HG03280 (cell line): ENCODE results near the gene HNRNPCL1.
"Not testable (repeated sequence)": the region's sequence is repeated elsewhere in the genome, so short reads cannot be mapped to it uniquely, and the experiment has no call there.

ENCODE experiments used
- ATAC-seq: cut with Tn5 transposase; IDR thresholded peaks from one replicate; pipeline ENCODE4 v1.9.1; 2021; ENCODE audit warnings: mild to moderate bottlenecking, moderate library complexity; ENCODE audit not compliant: unreplicated experiment

Gene HNRNPCL1

GRCh38 chr1:12848620-12849019, at the start of gene HNRNPCL1:
HNRNPCL1 (minus strand) TSS chr1:12848720; CDS start chr1:12848289, 431 bp downstream.
- not testable (repeated sequence) for ATAC-seq

- ATAC-seq: not testable (repeated sequence)
Measured at GRCh38 chr1:12898170-12898569, 49.6 kb upstream of the HNRNPCL1 start, which contains the start of gene PRAMEF10. PRAMEF10 (minus strand) TSS chr1:12898270; CDS start chr1:12895847, 2,423 bp downstream.

GRCh38 chr1:12886101-12886500, 37.6 kb upstream of the HNRNPCL1 start, which contains the start of gene PRAMEF4:
PRAMEF4 (minus strand) TSS chr1:12886201; CDS start chr1:12883394, 2,807 bp downstream.
- not testable (repeated sequence) for ATAC-seq

- ATAC-seq: not testable (repeated sequence)
Measured at GRCh38 chr1:12878453-12878852, 29.9 kb upstream of the HNRNPCL1 start.

- not testable (repeated sequence) for ATAC-seq
Measured at GRCh38 chr1:12863131-12863880, 14.8 kb upstream of the HNRNPCL1 start.

GRCh38 chr1:12856786-12857185, 8.3 kb upstream of the HNRNPCL1 start, which contains the start of gene PRAMEF2:
PRAMEF2 (plus strand) TSS chr1:12857086; CDS start chr1:12859010, 1,924 bp downstream.
- not testable (repeated sequence) for ATAC-seq

- no peak for ATAC-seq
Measured at GRCh38 chr1:12851779-12852178, 3.3 kb upstream of the HNRNPCL1 start.

- not testable (repeated sequence) for ATAC-seq
Measured at GRCh38 chr1:12833251-12833650, 15.3 kb downstream of the HNRNPCL1 start.

- ATAC-seq: not testable (repeated sequence)
Measured at GRCh38 chr1:12831310-12831709, 17.2 kb downstream of the HNRNPCL1 start, which contains the start of gene PRAMEF11. PRAMEF11 (minus strand) TSS chr1:12831410; CDS start chr1:12828789, 2,621 bp downstream.

- not testable (repeated sequence) for ATAC-seq
Measured at GRCh38 chr1:12819061-12819460, 29.5 kb downstream of the HNRNPCL1 start.

GRCh38 chr1:12811409-12811784, 37.1 kb downstream of the HNRNPCL1 start:
- ATAC-seq: no peak

- ATAC-seq: no peak
Measured at GRCh38 chr1:12810691-12811408, 37.7 kb downstream of the HNRNPCL1 start.

GRCh38 chr1:12809933-12810332, 38.6 kb downstream of the HNRNPCL1 start:
- no peak for ATAC-seq

GRCh38 chr1:12799730-12800129, 48.8 kb downstream of the HNRNPCL1 start:
- no peak for ATAC-seq

- no peak for ATAC-seq
Measured at GRCh38 chr1:12798911-12799310, 49.6 kb downstream of the HNRNPCL1 start.
